Measurements from ENCODE around the gene SDHB. TPM values are rescaled to one million over a fixed set of nuclear protein-coding genes. Genes with fewer than 3 reads are reported as not detected.
A peak's percentile ranks its signal among the peaks of the same experiment; 100 is the strongest.

The SDHB gene
- total RNA-seq, 6 donors from 2014 or later: 37.7 to 98.7 (median 74.8) TPM

GRCh38 chr1:16986560-16986959 is 67.3 kb downstream of the SDHB start:
- TF ChIP-seq CTCF (IDR thresholded peaks at IDR 0.05): no peak
- no peak for TF ChIP-seq POLR2A (IDR thresholded peaks at IDR 0.05)
- TF ChIP-seq POLR2AphosphoS5 (IDR thresholded peaks at IDR 0.05): no peak
- TF ChIP-seq EP300 (IDR thresholded peaks at IDR 0.05): no peak
- Histone ChIP-seq H3K9me3 (no peaks in the 10 kb centered on the region), H3K4me3 (no peak overlapping the region), H3K27me3 (no peaks in the 10 kb centered on the region), H3K27ac (no peak overlapping the region), H3K36me3 (peaks cover 0 to 60% (median 45%) of the 10 kb centered on the region in 4 donors), H3K4me1 (peaks cover 0 to 8% (median 4%) of the 10 kb centered on the region in 4 donors)
- WGBS, 2 donors: 88 to 92% methylated on average over 4 to 11 of the region's 23 CpGs
- DNase-seq (no peak), ATAC-seq (ENCODE audit: low FRiP score in 2 of 2) (no peak)

- Histone ChIP-seq H3K9me3 (no peaks in the 10 kb centered on the region), H3K27ac (no peak overlapping the region), H3K36me3 (peaks cover 0 to 56% (median 43%) of the 10 kb centered on the region in 4 donors), H3K4me3 (no peak overlapping the region), H3K4me1 (peaks cover 0 to 8% (median 4%) of the 10 kb centered on the region in 4 donors), H3K27me3 (peaks cover 0 to under 1% (median 0%) of the 10 kb centered on the region in 4 donors)
- DNase-seq: no peak
- WGBS, 2 donors: 83 to 97% methylated on average over 6 of the region's 19 CpGs
- ATAC-seq (ENCODE audit: low FRiP score in 2 of 2): no peak
- no peak for TF ChIP-seq CTCF (IDR thresholded peaks at IDR 0.05)
- no peak for TF ChIP-seq POLR2AphosphoS5 (IDR thresholded peaks at IDR 0.05)
These were observed 67.7 kb downstream of the SDHB start for GRCh38 chr1:16986113-16986512.

- no peak overlapping the region for H3K4me3 ChIP-seq
- peak in 1 of 2 donors; percentile 84 for ATAC-seq (ENCODE audit: low FRiP score in 2 of 2)
- peaks cover 0 to 14% (median 4%) of the 10 kb centered on the region in 4 donors for H3K27me3 ChIP-seq
- no peak for TF ChIP-seq EP300 (IDR thresholded peaks at IDR 0.05)
- TF ChIP-seq POLR2AphosphoS5 (IDR thresholded peaks at IDR 0.05): peak in 1 of 2 donors; percentile 70
- H3K9me3 ChIP-seq: no peaks in the 10 kb centered on the region
- H3K27ac ChIP-seq: peak overlapping the region in 3 of 4 donors; percentile 40 to 59 (median 48)
- peak in 1 of 2 donors; percentile 31 for DNase-seq
- peaks cover 0 to 43% (median 36%) of the 10 kb centered on the region in 4 donors for H3K36me3 ChIP-seq
- peaks cover 8 to 21% (median 11%) of the 10 kb centered on the region in 4 donors for H3K4me1 ChIP-seq
- WGBS, 2 donors: 7 to 48% methylated on average over 3 to 7 of the region's 7 CpGs
These were observed 69.1 kb downstream of the SDHB start for GRCh38 chr1:16984717-16985116.

GRCh38 chr1:16983649-16984048 is 70.2 kb downstream of the SDHB start:
- Histone ChIP-seq H3K27me3 (peaks cover 0 to 14% (median 5%) of the 10 kb centered on the region in 4 donors), H3K4me1 (peaks cover 14 to 24% (median 15%) of the 10 kb centered on the region in 4 donors), H3K9me3 (no peaks in the 10 kb centered on the region), H3K4me3 (no peak overlapping the region), H3K27ac (no peak overlapping the region), H3K36me3 (peaks cover 0 to 32% (median 28%) of the 10 kb centered on the region in 4 donors)
- TF ChIP-seq CTCF (IDR thresholded peaks at IDR 0.05): no peak
- TF ChIP-seq POLR2AphosphoS5 (IDR thresholded peaks at IDR 0.05): no peak
- no peak for TF ChIP-seq POLR2A (IDR thresholded peaks at IDR 0.05)
- TF ChIP-seq EP300 (IDR thresholded peaks at IDR 0.05): no peak
- DNase-seq: no peak
- no peak for ATAC-seq (ENCODE audit: low FRiP score in 2 of 2)
- 93 to 95% methylated on average over 3 to 4 of the region's 4 CpGs for WGBS, 2 donors

GRCh38 chr1:16982902-16983301 is 70.9 kb downstream of the SDHB start:
- ATAC-seq (ENCODE audit: low FRiP score in 2 of 2) (no peak), DNase-seq (no peak)
- Histone ChIP-seq H3K4me3 (no peak overlapping the region), H3K27ac (no peak overlapping the region), H3K27me3 (peaks cover 0 to 14% (median 5%) of the 10 kb centered on the region in 4 donors), H3K9me3 (no peaks in the 10 kb centered on the region), H3K36me3 (peaks cover 0 to 24% (median 21%) of the 10 kb centered on the region in 4 donors), H3K4me1 (peaks cover 14 to 24% (median 15%) of the 10 kb centered on the region in 4 donors)
- TF ChIP-seq CTCF (IDR thresholded peaks at IDR 0.05) (no peak), EP300 (IDR thresholded peaks at IDR 0.05) (no peak), POLR2A (IDR thresholded peaks at IDR 0.05) (no peak), POLR2AphosphoS5 (IDR thresholded peaks at IDR 0.05) (no peak)
- 66 to 86% methylated on average over 11 of the region's 11 CpGs for WGBS, 2 donors

Data from upper lobe of left lung (tissue), 6 donors.